DMS114 treated with DMSO at 0.1 percent for 48 hours (cell line): ENCODE results near the gene TET1.
"Not testable (repeated sequence)": the region's sequence is repeated elsewhere in the genome, so short reads cannot be mapped to it uniquely, and the experiment has no call there.

ENCODE experiments used
- DNase-seq: peaks from one replicate; lab custom pipeline; 2025; ENCODE audit not compliant: unreplicated experiment; lab: John Stamatoyannopoulos, UW

The TET1 gene

DNA sequence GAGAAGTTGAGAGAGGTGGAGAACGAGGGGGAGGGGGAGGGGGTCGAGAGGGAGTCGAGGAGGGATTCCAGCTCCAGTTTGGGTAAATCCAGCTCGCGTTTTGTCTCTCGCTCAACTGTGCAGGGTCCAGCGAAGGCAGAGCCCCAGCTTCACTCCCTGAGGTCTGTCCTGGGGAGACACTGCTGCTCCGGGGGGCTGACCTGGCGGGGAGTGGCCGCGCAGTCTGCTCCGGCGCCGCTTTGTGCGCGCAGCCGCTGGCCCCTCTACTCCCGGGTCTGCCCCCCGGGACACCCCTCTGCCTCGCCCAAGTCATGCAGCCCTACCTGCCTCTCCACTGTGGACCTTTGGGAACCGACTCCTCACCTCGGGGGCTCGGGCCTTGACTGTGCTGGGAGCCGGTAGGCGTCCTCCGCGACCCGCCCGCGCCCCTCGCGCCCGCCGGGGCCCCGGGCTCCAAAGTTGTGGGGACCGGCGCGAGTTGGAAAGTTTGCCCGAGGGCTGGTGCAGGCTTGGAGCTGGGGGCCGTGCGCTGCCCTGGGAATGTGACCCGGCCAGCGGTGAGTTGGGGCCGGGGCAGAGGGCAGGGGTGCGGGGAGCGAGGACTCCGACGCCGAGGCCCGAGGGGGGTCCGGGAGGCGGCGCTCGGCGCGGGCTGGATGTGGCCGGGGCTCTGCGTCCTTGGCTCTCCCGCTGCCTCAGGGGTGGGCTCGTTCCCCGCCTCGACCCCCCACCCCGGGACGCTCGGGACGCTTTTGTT is at the start of gene TET1:
TSS of gene TET1 (plus strand) at position 152 of the 757 bp plus-strand sequence. CDS start 12,002 bp downstream, outside the sequence.
- peak; percentile 34 for DNase-seq

DNA sequence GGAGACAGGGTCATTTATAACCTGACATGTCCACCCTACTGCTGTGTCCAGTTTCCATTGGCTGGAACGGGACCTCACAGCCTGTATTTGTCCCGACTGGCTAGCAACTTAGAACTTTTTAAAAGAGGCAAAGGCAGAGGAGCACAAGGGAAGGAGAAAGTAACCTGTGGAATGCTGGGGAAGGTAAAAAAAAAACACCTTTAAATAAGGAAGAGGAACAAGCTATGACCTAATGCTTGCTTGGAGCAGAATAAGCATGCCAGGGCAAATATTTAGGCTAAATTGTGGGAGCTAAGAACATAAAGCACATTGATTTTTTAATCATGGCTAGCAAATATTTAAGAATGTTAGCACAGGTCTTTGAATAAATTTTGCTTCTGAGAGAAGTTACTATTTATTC is 43.9 kb upstream of the TET1 start:
- DNase-seq, result not testable (repeated sequence)

DNA sequence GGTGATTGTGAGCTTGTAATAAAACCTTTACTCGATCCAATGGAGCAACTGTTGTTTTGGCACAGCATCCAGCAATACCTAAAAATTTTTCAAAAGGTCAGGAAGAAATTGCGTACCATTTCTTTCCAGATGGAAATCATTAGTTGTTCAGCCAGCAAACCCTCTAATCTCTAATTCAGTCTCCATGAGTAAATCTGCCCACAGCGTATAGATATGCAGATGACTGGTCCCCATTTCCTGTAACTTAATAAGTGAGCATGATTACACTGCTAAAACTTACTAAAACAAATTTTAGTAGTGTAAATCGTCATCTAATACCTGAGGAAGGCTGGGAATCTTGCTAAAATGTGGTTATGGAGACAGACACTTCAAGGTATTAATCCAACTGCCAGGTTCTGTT is 43.4 kb upstream of the TET1 start:
- no peak for DNase-seq

GRCh38 chr10:68517188-68517587 is 42.9 kb upstream of the TET1 start:
- no peak for DNase-seq

GRCh38 chr10:68518609-68519008 is 41.5 kb upstream of the TET1 start:
- not testable (repeated sequence) for DNase-seq

- DNase-seq, result not testable (repeated sequence)
These were observed 34.6 kb upstream of the TET1 start for GRCh38 chr10:68525490-68526038.

GRCh38 chr10:68526634-68527307 is 33.4 kb upstream of the TET1 start:
- no peak for DNase-seq

- DNase-seq, result no peak
These were observed 23.2 kb upstream of the TET1 start for GRCh38 chr10:68536973-68537372.

- DNase-seq, result no peak
These were observed 22.3 kb upstream of the TET1 start for GRCh38 chr10:68537796-68538195.

- no peak for DNase-seq
These were observed 16.9 kb upstream of the TET1 start for GRCh38 chr10:68543004-68543918.

GRCh38 chr10:68550747-68551411 is 9.3 kb upstream of the TET1 start:
- DNase-seq, result peak; percentile 73

DNA sequence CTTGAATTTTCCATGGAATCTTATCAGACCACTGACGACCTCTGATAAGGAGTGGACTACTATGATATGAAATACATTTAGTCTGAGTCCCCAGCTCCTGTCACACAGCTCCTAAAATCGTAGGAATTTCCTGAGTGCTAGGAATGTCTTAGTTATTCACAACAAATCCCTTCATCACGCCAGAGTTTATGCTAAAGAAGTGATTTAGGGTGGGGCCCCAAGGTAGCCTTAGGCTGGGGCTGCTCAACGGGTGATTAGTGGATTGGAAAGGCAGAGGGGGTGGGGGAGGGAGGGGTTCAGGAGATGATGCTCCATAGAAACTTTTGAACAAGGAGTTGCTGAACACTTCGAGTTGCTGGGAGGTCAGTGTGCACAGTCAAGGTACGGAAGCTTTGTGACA is 7.0 kb upstream of the TET1 start:
- DNase-seq, result no peak

DNA sequence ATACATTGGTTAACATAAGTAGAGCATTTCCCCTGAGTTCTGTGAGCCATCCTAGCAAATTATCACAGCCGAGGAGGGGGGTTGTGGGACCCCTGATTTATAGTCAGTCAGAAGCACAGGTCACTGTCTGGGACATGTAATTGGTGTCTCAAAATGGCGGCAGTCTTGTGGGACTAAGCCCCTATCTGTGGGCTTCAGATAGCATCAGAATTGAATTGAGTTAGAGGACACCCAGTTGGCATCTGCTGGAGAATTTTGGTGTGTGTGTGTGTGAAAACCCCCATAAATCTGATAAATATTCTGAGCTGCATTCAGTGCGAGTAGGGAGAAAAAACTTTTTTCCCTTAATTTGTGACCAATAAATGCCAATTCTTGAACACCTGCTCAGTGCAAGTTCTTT is 6.5 kb upstream of the TET1 start:
- DNase-seq, result no peak

GRCh38 chr10:68558478-68558877 is 1.7 kb upstream of the TET1 start:
- DNase-seq, result no peak

DNA sequence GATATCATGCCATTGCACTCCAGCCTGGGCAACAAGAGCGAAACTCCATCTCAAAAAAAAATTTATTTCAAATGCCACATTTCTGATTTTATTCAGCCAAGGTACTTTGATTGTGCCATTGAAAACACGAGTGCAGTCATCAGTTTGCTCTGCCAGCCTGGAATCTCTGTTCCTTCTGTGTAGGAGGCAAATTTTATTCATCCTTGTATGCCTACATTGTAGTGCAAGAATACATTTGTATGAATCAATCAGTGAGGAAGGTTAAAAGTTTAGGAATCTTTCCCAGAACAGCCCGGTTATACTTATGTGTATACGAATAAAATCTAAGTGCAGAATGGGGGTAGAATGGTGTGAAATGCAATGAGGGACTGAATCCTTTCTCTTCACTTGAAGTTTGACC is 886 bp upstream of the TET1 start:
- DNase-seq, result no peak

DNA sequence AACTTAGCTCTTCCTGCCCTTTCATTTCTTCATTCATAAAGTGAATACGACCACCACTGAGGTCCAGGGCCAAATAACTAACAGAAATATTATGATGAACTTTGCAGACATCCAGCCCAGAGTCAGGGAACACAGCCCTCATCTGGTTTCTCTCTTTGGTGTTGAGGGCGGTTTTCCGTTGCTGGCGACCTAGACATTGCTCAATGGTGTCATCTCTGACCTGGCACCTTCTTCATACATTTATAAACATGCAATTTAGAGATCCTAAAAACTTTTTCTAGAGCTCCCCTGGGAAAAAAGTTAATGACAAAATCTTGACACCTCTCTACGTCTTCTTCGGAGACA is 324 bp upstream of the TET1 start:
- DNase-seq, result no peak

DNA sequence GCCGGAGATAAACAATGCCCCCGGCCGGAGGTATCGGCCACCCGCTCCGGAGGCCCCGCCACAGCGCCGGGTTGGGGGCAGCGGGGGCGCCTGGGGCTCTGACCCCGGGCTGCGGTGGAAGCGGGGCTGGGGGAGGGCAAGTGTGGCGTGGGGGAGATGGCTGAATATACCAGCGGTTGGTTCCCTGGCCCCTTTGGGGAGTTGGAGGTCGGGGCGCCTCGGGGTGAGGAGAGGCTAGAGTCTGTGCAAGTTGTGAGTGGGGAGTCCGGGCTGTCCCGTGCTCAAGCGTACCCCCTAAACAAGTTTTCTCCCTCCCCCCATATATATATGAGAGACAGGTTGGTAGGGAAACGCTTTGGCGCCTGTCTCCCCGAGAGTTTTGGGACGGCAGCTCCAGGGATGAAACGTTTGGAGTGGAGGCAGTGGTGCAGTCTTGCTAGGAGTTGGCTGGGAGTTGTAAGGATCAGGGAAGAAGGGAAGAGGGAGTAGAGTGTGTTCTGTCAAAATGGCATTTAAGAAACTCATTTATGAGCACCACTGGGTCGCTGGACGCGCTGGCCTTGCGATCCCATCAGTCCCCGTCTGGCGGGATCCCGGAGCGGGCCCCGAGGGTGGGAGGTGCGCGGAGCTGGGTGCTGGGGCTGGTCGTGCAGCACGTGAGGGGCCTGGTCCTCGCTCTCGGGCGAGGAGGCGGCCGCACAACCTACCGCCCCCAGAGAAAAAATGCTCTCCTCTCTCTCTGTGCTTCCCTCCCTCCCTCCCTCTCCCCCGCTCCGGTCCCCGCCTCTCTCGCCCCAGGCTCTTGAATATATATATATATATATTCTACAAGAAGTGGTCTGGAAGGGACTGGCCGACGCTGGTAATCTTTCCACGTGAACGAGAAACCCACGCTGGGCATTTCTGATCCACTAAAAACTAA is 1.1 kb downstream of the TET1 start:
- peak; percentile 30 for DNase-seq

DNA sequence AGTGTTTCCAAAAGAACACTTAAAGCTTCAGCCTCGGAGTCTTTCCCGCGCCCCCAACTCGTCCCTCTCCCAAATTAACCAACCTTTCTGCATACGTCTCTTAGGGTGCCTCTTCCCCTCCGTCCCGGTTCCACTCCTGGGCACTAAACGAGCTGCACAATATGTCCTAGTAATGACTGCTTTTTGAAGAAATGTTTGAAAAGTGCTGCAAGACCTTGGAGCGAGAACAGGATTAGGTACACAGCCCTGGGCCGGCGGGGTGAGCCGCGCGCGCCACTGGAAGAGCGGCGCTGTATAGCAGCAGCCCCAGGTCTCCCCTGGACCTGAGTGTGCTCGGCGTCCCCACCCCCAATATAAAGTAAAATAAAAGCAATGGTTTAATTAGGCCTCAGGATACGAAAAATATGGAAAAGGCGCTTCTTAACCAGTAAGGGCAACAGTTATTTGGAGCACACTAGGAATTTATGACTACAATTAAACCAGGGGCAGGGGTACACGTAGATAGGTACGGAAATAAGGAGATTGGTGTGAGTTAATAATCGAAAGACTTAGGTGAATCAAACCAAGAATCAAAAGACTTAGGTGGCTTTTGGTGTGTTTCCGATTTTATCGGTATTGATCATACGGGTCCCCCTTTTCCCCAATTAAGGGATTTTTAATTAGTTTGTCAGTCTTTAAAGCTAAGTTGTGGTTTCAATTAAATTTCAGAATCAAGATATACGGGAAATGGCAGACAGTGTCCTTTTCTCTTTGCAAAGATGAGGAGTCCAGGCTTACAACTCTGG is 1.9 kb downstream of the TET1 start:
- DNase-seq, result no peak
